ENCODE results near the gene ERAS.
"Not testable (repeated sequence)": the region's sequence is repeated elsewhere in the genome, so short reads cannot be mapped to it uniquely, and the experiment has no call there.

Gene ERAS

DNA sequence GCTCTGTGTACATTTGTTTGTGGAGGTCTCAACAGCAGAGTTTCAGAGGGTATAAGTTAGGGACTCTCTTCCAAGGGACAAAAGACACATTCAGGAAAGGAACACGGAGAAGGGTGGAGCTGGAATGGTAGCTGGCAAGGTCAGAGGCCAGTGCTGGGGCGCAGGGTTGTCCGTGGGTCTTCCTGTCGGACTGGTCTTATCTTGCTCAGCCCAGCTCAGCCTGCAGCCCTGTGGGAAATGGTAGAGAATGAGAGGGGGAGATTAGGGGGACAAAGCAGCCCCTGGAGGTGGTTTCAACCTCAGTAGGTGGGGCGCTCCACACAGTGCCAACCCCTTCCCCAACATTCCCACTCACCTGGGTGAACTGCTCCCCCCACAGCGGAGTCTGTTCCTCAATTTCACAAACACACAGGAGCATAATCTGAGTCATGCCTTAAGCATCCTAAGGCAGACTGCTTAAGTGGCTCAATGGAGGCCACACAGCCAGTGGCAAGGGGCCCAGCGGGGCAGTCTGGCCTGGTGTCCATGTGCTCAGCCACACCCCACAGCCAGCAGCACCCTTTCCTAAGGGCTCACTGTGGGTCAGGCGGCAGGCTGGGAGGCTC is 31.3 kb upstream of the ERAS start:
- no peak for DNase-seq (ENCODE audit: low read depth)

DNA sequence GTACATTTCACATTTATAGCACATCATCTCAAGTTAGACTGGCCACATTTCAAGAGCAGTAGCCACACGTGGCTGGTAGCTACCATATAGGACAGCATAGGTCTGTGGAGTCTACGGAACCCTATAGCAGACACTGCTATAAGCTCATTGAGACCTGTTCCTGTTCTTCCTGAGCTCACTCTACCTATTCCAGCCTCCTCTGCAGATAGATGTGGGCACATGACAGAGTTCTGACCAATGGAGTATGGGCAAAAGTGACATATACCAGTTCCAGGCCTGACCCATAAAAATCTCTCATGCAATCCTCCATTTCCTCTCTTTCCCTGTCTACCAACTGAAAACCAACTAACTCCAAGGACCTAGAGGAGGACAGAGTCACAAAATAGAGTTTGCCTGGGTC is 28.0 kb upstream of the ERAS start:
- no peak for DNase-seq (ENCODE audit: low read depth)

DNA sequence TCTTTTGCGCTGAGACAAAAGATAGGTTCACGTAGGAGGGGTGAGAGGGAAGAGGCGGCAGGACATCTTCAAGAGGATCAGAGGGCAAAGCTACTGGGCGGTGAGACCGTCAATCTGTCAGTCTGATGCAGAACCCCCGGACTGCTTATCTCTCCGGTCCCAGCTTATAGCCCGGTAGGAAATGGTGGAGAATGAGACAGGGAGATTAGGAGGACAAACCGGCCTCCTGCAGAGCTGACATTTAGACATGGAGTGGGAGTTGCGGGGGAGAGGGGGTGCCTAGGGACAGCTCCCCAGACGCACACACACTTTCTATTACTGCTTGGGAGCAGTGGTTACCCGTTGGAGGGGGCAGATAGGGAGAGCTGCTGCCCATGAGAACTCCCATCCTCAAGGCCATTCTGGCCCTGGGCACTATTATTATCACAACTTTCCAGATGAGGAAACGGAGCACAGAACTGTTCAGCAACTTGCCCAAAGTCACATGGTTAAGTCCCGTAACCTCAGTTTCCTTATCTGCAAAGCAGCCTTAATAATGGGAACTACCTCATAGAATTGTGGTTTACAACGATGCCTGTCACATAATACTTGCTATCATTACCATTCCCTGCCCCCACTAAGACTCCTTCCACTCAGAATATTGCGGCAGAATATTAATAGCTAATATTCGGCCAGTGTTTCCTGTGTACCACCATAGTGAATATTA is 25.6 kb upstream of the ERAS start:
- DNase-seq (ENCODE audit: low read depth) = no peak

DNA sequence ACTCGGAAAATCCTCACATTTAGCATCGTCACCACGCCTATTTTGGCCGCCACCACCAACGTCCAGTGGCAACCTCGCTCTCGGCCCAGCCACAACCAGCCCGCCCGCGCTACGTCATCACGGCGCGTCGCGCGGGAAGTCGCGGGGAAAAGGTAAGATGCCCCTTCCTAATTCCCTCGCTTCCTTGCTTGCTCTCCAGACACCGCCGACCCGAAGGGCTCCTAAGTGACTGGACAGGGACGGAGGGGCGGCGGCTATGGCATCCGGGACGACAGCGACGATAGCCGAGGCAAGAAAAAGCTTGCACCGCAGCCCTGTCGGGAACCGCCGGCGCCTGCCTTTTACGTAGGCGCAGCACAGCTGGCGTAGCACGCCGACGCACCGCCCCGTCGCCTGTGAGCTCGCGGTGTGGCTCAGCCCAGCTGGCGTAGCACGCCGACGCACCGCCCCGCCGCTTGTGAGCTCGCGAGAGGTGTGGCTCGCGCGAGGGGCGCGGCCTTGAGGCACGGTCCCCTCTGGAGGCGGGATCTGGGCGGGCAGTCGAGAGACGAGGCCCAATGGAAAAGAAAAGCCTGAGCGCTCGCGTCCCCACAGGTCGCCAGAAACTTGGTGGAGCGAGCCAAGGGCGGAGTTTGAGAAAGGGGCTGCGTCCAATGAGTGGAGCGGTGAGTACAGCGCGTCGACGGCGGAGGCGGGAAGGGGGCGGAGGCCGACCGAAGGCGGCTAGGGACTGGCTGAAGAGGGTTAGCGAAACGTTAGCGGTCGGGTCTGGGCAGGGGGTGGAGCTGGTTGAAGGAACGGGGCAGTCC is 24.8 kb upstream of the ERAS start, which contains the start of gene HDAC6:
TSS of gene HDAC6 (plus strand) at position 788 of the 809 bp plus-strand sequence. CDS start 626 bp downstream, outside the sequence.
- peak; percentile 91 for DNase-seq (ENCODE audit: low read depth)

DNA sequence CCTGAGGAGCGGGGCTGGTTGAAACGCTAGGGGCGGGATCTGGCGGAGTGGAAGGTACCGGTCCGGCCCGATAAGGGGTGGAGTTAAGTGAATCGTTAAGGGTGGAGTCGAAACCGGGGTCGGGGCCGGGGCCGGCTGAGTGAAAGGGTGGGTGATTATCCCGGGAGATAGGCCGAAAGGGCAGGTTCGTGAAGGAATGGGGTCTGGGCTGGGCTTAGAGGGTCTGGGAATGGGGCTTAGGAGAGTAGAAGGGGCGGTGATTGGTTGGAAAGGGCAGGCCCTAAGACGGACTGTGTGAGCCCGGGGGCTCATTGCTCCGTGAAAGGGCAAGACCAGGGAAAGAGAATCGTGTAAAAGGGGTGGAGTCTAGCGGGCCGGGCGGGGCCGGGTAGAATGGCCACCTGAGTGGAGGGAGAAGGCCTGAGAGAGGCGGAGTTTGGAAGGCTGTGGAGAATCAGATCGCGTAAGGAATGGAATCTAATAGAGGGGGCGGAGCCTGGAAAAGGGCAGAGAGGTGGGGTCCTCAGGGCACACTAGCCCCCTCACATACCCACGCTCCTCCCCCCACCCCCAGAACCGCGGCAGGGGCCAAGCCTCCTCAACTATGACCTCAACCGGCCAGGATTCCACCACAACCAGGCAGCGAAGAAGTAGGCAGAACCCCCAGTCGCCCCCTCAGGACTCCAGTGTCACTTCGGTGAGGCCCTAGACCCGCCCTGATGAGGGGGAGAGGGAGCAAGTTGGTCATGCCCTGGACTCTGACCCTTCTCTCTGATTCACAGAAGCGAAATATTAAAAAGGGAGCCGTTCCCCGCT is 24.0 kb upstream of the ERAS start:
- DNase-seq (ENCODE audit: low read depth) = peak; percentile 24

DNA sequence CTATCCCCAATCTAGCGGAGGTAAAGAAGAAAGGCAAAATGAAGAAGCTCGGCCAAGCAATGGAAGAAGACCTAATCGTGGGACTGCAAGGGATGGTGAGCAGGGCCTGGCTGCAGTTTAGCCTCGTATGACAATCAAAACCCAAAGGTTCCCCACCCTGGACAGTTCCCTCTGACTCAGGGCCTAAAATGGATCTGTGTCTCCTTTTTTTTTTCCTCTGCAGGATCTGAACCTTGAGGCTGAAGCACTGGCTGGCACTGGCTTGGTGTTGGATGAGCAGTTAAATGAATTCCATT is 23.5 kb upstream of the ERAS start:
- DNase-seq (ENCODE audit: low read depth) = no peak

DNA sequence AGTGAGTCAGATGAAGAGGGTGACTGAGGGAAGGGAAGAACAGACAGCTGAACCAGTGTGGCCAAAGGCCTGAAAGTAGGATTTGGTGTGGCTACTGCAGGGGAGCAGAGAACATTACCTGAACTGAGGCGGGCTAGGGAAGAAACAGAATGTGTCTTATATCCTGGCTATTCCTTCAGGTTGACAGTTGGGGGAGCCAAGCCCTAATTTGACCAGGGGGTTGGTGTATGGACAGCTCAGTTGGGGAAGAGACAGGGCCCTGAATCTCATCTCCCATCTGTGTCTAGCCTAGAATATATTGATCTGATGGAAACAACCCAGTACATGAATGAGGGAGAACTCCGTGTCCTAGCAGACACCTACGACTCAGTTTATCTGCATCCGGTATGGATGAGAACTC is 20.2 kb upstream of the ERAS start:
- no peak for DNase-seq (ENCODE audit: low read depth)

DNA sequence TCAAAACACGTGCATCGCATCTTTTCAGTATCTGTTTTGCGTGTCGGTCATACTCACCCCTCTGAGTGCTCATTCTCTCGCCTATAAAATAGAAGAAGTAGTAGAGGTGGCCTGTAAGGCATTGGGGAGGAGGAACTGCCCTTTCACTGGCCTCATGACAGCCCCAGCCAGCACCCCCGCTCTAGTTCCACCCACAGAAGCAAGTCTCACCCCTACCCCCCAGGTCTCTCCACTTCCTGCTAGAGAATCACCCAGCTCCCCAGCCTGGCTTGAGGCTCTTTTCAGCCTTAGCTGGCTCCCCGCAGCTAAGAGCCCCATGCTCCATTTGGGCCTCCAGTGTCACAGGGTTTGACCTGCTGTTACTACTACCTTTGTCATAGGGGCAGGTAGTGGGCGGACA is 12.7 kb upstream of the ERAS start:
- no peak for DNase-seq (ENCODE audit: low read depth)

DNA sequence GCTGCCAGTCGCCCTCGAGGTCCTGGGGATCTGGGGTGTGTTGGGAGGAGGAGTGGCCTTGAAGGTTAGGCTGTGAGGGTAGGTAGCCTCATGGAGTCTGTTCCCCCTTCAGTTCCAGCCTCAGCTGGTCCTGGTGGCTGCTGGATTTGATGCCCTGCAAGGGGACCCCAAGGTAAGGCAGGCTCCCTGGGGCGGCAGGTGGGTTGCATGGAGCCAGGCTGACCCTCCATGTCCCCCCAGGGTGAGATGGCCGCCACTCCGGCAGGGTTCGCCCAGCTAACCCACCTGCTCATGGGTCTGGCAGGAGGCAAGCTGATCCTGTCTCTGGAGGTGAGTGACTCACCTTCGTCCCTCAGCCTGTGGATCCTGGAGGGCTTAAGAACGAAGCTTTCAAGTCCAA is 11.6 kb upstream of the ERAS start:
- no peak for DNase-seq (ENCODE audit: low read depth)

DNA sequence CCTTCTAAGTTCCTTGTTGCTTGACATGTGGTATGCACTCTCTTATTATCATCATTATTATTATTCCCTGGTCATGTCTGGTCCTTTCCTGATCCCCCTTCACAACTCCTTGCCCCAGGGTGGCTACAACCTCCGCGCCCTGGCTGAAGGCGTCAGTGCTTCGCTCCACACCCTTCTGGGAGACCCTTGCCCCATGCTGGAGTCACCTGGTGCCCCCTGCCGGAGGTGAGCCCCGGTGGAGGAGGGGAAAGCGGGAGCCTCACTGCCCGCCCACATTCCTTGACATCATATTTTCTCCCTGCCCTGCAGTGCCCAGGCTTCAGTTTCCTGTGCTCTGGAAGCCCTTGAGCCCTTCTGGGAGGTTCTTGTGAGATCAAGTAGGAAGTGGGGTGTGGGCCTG is 11.0 kb upstream of the ERAS start:
- no peak for DNase-seq (ENCODE audit: low read depth)

DNA sequence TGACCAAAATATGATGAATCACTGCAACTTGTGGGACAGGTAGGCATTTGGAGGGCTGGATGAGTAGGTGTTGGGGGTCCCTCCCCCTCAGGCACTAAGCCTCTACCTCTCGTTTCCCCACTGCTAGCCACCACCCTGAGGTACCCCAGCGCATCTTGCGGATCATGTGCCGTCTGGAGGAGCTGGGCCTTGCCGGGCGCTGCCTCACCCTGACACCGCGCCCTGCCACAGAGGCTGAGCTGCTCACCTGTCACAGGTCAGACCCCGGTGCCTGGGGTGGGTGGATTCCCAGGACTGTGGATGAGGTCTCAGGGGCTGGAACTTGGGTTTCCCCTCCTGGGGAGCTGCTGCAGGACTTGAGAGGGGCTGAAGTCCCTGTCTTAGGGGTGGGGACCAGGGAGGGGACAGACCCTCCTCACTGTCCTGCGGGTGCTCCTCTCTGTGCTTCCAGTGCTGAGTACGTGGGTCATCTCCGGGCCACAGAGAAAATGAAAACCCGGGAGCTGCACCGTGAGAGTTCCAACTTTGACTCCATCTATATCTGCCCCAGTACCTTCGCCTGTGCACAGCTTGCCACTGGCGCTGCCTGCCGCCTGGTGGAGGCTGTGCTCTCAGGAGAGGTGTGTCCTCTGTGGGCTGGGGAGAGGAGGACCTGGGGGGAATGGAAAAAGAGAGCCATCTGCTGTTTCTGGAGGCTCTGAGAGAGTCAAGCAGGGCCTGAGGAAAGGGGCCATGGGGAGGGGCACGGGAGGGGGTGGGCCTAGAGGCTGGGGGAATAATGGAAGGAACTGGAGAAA is 10.1 kb upstream of the ERAS start:
- DNase-seq (ENCODE audit: low read depth) = no peak

DNA sequence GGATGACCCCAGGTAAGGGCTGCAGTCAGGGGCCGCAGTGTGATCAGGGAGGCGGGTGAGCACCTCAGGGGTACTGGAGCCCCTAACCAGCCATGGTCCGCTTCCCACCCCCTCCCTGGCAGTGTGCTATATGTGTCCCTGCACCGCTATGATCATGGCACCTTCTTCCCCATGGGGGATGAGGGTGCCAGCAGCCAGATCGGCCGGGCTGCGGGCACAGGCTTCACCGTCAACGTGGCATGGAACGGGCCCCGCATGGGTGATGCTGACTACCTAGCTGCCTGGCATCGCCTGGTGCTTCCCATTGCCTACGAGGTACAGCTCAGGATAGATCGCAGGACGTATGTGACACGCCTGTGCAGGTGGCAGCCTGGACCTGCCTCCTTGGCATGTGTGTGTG is 8.2 kb upstream of the ERAS start:
- DNase-seq (ENCODE audit: low read depth) = no peak

DNA sequence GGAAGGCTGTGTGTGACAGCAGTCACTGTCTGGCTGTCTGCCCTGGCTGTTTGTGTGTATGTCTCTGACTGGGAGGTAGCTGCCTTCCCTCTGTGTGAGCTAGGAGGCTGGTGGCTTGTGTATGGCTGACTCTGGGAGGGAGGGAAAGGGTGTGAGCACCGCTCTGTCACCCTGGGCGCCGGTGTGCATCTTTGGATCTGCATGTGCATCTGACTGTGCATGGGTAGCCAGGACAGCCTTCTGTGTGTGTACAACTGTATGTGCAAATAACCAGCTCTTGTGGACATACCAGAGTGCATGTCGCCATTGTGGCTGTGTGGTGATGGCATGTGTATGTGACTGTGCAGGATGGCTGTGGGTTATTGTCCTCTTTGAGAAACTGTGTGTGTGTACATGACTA is 7.4 kb upstream of the ERAS start:
- DNase-seq (ENCODE audit: low read depth) = no peak

DNA sequence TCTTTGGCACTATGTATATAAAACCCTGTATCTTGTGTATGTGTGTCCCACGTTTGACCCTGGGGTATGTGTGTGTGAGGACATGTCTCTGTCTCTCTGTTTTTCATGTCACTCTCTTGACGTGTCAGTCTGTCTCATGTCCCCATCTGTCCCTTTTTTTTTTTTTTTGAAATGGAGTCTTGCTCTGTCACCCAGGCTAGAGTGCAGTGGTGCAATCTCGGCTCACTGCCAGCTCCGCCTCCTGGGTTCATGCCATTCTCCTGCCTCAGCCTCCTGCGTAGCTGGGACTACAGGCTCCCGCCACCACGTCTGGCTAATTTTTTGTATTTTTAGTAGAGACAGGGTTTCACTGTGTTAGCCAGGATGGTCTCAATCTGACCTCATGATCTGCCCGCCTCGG is 6.9 kb upstream of the ERAS start:
- DNase-seq (ENCODE audit: low read depth) = not testable (repeated sequence)

DNA sequence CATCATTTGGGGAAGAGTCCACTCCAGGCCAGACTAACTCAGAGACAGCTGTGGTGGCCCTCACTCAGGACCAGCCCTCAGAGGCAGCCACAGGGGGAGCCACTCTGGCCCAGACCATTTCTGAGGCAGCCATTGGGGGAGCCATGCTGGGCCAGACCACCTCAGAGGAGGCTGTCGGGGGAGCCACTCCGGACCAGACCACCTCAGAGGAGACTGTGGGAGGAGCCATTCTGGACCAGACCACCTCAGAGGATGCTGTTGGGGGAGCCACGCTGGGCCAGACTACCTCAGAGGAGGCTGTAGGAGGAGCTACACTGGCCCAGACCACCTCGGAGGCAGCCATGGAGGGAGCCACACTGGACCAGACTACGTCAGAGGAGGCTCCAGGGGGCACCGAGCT is 3.3 kb upstream of the ERAS start:
- DNase-seq (ENCODE audit: low read depth) = no peak

DNA sequence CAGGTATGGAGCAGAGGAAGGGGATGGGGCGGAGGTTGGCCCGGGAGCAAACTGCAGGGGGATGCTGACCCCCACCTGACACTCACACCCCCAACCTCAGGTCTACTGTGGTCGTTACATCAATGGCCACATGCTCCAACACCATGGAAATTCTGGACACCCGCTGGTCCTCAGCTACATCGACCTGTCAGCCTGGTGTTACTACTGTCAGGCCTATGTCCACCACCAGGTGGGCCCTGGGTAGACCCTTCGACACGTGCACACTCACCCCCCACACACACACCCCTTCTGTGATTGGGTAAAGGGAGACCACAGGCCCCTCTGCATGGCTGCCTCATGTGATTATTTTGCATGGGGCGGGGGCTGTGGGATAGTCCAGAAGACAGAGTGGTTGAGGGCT is 2.2 kb upstream of the ERAS start:
- DNase-seq (ENCODE audit: low read depth) = no peak

DNA sequence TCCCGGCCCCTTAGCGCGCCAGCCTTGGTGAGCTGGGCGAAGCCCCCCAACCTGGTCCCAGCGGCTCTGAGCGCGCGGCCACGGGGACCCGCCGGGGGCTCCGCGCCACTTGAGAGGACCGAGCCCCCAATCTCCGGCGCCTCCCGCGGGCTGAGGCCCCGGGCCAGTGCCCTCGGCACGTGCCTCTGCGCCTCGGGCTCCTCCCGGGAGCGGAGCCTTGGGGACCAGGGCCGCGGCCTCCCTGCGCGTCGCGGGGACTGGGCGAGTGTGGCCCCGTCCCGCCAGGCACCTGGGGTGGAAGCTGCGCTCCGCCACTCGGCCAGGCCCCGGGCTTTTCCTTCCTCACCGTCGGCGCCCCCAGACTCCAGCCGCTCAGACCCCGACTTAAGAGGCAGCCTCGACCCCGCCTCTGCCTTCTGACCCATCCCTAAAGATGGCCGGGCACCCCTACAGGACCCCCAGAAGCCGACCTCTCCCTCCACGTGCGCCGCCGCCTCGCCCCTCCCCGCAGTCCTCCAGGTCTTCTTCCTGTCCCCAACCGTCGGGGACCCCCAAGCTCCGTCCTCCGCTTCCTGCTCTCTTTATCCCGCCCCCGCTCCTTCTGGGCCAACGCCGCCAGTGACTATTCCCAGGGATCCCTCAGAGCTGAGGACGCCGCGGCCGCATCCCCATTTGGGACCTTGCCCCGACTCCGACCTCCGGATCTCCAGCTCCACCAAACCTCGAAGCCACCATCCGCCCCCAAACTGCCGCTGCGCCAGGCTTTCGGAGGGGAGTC is 752 bp downstream of the ERAS start:
- no peak for DNase-seq (ENCODE audit: low read depth)

DNA sequence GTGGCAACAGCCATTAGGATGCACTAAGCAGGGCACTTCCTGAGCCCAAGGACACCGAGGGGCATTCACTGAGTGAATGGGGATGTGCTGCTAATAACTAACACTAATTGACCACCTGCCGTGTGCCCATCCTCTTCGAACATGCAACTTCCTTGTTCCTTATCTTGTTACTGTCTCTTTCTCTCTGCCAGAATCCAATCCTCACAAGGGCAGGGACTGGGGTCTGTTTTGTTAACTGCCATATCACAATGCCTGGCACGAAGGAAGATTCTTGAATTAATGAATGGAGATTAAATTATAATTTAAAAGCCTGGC is 1.3 kb downstream of the ERAS start:
- no peak for DNase-seq (ENCODE audit: low read depth)

DNA sequence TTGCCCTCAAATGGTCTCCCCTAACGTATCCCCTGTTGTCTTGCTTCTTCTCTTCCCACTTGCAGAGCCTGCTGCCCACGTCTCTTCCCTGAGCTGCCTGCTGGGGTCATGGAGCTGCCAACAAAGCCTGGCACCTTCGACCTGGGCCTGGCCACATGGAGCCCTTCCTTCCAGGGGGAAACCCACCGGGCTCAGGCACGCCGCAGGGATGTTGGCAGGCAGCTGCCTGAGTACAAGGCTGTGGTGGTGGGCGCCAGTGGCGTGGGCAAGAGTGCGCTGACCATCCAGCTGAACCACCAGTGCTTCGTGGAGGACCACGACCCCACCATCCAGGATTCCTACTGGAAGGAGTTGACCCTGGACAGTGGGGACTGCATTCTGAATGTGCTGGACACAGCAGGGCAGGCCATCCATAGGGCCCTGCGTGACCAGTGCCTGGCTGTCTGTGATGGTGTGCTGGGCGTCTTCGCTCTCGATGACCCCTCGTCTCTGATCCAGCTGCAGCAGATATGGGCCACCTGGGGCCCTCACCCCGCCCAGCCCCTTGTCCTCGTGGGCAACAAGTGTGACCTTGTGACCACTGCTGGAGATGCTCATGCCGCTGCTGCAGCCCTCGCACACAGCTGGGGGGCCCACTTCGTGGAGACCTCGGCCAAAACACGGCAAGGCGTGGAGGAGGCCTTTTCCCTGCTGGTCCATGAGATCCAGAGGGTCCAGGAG is 2.9 kb downstream of the ERAS start:
- DNase-seq (ENCODE audit: low read depth) = no peak

DNA sequence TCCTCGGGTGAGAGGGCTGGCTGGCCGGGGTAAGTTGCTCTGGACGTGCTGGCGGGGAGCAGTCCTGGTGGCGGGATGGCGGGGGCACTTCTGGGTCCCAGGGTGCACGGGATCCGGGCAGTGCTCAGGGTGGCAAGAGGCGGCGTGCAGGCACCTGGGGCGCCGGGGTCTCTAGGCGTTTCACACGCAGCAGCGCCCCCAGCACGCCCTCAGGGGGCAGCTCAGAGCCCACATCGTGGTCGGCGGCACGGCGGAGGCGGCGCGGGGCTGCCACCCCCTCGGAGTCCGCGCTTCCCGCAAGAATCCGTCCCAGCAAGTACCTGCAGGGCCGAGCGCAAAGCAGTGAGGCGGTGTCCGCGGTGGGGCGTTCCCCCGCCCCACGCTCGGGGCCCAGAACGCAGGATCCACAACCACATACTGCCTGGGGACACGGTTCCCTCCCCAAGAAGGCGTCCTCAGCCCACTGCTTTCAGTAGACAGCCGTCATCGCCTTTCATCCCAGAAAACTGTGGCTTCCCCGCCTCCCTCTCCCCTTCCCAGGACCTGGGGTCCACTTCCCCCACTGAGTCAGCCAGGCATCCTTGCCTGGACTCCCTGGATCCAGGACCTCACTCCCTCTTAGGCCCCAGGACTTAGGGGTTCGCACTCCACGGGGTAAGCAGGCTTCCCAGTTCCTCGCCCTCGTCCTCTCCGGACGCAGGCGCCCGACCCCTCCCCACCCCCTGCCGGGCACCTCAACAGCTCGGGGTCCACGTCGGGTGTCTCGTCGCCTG is 5.0 kb downstream of the ERAS start:
- DNase-seq (ENCODE audit: low read depth) = no peak
